Ecto neural progenitor cell (in vitro differentiated cells): ENCODE results near the gene C1orf105.
"Not testable (repeated sequence)": the region's sequence is repeated elsewhere in the genome, so short reads cannot be mapped to it uniquely, and the experiment has no call there.

Experiments
- DNase-seq: peaks from one replicate; pipeline ENCODE4 v3.0.0-alpha.2; 2018; ENCODE audit warnings: low spot score

C1orf105 gene, protein sequence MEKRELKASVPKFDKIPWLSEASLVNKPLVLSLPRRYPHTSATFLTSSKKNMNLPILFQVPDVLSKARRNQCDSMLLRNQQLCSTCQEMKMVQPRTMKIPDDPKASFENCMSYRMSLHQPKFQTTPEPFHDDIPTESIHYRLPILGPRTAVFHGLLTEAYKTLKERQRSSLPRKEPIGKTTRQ

DNA sequence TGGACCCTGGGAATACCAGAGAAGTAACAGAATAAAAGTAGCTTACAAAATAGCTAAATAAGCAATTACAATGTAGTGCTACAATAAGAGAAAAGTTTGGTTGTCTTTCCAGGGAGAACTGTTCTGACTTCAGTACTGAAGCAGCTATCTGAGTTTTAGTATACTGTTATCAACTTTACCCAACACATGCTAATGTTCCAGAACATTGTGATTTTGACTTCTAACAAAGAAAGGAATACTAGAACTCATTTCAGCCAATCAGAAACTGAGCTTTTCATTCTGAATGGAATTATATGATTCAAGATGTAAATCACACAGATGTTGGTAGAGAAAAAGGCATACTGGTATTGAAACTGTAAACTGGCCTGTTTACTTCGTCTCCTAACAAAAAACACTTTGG is at the start of gene C1orf105:
C1orf105 (plus strand) TSS at position 301 of the 400 bp plus-strand sequence. CDS start 201 bp downstream, outside the sequence.
- DNase-seq: no peak

DNA sequence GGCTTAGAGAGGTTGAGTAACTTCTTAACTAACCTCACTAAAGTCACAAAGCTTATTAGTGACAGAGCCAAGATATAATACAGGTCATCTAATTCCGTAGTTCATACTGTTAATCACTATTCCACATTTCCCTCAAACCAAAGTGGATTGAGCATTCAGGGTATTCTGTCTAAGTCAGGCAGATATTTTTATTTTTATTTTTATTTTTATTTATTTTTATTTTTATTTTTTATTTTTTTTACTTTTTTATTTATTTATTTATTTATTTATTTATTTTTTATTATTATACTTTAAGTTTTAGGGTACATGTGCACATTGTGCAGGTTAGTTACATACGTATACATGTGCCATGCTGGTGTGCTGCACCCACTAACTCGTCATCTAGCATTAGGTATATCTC is 48.8 kb upstream of the C1orf105 start:
- not testable (repeated sequence) for DNase-seq

DNA sequence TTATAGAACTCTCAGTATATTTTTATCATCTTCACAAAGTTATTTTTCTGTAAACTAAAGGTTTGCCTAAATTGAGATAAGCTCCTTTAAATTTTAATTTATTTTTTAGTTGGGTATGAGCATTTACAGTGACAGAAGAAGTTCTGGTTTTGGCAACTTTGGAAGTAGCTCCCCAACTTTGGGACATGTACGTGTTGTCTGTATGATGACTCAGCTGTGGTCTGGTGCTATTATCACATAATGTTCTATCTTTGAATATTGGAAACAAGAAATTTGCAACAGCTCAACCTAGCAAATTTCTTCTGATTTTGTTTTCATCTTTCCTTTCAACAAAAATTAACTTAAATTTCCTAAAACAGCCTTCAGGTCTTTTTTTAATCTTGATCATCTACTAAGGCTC is 46.6 kb upstream of the C1orf105 start:
- DNase-seq: no peak

DNA sequence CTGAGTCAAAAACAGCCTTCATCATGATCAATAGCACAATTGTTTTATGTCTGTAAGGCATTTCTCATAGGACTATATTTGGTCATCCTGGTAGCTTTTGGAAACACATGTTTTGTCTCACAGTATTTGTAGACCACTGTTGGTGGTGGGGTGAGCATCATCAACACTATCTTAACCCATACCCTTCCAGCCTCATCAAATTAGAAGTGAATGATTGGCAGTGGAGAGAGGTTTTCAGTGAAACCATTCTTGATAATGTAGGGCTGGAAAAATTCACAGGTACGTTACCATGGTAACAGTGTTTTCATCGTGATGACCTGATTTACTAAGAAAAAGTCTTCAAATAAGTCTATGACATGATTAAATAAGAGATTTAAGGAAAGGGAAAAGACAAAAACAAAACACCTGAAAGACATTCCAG is 45.3 kb upstream of the C1orf105 start:
- DNase-seq: no peak

DNA sequence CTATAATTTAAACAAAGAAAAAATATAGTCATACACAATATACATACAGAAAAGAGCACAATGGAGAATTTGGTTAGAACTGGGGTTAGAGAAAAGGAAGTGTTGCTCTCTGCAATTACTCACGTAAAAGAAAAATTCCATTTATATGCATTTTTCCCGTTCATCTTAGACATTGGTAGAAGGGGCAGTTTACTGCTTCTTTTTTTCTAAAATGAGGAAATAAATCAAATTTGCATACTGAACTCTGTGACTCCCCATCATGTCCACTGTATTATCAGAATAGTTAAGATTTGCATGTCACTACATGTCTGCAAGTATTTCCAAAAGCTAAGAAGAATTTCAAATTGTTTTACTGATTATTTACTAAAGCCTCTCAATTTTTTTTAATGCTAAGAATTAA is 44.1 kb upstream of the C1orf105 start:
- DNase-seq: no peak

DNA sequence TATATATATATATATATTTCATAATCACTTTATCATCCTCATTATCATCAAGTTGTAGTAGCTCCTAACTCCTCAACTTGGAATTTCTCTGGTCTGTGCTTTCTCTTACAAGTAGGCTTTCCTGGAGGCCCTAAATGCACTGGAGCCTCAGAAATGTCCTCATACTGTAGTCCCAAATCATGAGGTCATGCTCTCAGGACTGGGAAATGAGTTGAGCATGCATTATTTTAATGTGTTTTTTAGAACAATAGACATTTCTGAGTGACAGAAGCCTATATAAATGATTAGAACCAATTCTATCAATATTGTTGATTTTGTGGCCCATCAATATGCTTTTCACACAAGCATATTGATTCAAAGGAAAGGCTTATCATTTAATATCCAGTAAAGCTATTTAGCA is 42.9 kb upstream of the C1orf105 start:
- DNase-seq: no peak

DNA sequence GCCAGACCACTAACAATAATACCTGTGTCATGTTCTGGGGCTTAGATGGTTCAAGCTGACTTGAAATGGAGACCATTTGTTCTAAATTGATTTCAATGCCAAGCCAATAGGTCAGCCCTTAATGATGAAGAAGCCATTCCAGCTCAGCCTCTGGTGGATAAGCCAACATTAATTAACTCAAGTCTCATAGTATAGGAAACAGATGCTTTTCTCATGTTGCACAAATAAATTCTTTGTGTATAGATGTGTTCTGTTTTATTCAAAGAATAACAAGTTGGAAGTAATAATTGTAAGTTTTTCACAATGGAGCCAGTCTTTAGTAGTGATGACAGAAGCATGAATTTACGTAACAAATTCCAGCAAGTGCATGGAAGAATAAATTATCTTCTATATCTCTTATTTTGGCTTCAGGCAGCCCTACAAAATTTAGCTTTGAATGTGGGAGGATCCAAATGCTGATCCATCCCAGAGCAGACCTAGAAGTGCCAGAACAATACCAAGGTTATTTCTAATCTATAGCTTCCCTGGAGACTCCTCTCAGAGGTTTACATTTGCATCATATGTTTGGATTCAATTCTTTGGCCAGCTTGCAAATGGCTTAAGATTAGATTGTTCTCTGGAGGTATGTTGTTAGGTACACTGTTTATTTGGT is 42.2 kb upstream of the C1orf105 start:
- no peak for DNase-seq

DNA sequence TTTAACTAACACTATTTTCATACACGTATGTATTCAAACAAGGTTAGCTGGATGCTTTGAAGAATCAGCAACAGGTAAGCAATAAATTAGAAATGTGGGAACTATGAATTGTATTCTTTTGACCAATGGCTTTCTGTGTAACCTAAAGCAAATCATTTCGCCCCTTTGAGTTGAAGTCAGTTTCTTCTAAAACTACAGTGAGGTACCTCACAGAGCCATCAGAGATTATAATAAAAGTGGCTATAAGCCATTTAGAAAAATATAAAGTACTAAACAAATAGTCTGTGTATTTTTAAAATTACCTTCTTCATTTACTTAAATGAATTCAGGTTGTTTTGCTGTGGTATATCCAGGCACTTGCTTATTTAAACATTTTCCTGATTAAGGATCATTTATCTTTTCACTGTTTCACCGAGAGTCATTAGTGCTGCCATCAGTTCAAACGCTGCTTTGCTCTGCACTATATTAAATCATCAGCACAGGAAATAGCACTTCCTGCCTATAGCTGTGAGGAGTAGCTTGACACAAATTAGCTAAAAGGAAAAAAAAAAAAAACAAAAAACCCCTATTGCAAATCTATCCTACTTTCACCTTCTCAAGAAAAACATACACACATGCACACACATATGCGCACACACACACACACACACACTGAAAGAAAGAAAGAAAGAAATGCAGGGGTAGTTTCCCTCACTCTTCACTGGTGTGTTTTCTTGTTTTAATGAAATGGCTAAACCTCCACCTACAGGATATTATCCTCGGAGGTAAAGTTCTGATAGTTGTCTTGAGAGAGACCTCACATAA is 39.8 kb upstream of the C1orf105 start:
- no peak for DNase-seq

DNA sequence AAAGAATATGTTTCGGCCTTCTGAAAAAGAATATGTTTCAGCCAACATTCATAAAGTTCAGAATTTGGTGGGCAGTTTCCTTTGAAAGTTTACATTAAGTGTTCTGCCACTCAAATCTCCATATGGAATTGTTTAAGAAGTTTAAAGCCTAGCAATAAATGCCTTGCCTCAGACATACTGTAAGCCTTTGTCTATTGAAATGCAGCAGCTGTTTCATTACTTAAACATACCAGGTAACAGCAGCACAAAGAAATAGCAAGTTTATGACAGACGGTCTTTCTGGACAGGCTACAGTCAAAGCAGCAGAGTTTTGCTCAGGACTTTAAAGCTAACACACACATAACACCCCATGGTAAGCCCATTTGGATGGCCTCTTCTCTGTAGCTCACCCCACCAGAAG is 38.5 kb upstream of the C1orf105 start:
- DNase-seq: no peak

DNA sequence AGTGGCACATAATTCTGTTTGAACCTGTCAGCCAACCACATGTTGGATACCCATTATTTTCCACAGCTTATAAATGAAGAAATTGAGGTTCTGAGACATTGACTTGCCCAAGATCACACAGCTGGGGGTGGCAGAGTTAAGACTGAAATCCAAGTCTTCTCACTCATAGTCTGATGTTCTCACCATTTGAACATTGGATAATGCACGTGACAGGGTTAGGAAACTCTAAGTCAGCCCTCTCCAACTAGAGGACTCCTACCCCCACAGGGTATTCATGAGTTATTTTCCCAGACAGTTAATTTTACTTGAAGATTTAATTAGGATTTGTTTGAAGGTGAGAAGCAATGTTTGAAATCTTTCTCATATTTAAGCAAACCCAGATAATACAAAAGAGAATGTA is 38.1 kb upstream of the C1orf105 start:
- DNase-seq: no peak

DNA sequence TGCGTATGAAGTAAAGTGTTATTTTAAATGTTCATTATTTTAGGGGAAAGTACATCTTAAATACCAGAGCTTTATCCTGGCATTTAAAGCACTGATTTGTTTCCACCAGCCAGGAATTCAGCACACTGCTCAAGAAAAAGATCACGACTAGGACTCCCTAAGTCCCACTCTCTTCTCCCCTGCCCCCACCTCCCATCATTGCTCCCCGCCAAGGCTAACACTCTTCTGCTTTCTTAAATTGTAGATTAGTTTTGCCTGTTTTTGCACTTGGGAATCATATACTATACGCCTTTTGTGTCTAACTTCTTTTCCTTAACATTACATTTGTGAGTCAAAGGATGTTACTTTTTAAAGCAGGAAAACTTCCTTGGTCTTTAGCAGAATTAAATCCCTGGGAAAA is 37.5 kb upstream of the C1orf105 start:
- DNase-seq: no peak

DNA sequence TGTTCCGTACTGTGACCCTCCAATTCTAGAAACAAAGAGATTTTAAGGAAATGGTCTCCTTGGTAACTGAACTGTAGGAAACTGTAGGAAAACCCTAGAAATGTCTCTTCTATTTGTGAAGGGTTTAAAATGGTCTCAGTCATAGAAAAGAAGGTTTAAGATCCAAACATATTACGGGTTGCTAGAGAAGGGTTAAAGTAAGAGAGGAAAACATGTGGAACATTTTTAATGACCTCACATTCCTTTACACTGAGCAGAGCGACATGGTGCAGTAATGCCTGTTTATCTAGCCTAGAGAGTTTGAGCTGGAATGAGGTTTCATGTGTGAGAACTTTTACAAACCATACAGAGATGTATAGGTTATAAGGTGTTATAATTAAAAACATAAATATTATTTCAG is 36.9 kb upstream of the C1orf105 start:
- DNase-seq: no peak

DNA sequence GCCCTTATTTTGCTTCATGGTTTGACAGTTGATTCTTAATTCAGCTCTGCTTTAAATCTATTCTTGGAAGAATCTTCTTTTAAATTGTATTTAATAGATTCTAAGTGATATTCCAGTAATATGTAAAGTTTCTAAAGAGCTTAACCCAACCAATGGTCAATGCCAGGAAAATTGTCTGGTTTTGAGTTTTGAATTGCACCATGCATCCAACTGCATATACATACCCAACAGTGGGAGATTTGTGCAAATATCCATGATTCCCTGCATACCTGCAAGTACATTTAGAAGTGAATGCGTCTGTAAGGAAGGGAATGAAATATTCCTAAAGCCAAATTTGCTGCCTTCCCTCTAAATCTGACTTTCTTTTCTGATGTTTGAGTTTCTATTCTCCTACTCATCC is 35.8 kb upstream of the C1orf105 start:
- no peak for DNase-seq

DNA sequence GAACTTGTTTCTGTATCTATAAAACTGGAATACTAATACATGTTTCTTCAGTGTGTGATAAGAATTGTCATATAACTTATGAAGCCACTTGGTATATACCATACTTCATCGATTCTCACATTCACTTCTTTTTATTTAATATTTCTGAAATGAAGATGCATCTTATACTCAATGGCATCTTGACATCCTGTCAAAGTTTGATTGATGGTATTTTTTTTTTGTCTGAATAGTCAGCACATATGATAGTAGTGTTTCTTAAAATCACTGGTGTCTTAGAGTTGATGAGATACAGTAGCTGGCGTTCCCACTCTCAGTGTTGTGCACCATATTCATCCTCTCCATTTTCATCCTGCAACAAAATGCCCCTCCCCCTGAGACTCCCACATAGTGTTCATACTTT is 34.4 kb upstream of the C1orf105 start:
- no peak for DNase-seq

DNA sequence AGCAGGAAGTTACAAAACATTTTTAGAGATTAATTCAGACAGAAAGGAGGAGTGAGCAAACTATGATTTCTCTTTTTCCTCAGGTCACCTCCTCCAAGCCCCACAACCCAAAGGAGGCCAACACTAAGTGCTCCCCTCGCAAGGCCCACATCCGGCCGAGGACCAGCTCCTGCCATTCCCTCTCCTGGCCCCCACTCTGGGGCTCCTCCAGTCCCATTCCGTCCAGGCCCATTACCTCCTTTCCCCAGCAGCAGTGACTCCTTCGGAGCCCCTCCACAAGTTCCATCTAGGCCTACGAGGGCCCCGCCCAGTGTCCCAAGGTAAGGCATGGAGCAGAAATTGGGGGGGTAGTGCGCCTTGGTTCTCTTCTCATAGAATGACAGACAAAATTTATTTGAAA is 32.0 kb upstream of the C1orf105 start:
- DNase-seq: no peak

DNA sequence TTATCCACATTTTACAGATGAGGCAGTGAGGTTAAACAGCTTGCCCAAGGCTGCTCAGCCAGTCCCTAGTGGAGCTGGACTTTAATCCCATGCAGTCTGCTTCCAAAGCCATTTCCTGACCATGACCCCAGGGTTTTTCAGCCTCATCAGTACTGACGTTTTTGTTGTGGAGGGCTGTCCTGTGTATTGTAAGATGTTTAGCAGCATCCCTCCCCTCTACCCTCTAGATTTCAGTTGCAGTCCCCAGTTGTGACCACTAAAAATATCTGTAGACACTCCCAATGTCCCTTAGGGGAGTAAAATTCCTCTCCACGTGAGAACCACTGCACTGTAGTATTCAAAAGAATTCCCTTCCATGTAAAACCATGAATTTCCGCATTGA is 30.2 kb upstream of the C1orf105 start:
- DNase-seq: no peak

DNA sequence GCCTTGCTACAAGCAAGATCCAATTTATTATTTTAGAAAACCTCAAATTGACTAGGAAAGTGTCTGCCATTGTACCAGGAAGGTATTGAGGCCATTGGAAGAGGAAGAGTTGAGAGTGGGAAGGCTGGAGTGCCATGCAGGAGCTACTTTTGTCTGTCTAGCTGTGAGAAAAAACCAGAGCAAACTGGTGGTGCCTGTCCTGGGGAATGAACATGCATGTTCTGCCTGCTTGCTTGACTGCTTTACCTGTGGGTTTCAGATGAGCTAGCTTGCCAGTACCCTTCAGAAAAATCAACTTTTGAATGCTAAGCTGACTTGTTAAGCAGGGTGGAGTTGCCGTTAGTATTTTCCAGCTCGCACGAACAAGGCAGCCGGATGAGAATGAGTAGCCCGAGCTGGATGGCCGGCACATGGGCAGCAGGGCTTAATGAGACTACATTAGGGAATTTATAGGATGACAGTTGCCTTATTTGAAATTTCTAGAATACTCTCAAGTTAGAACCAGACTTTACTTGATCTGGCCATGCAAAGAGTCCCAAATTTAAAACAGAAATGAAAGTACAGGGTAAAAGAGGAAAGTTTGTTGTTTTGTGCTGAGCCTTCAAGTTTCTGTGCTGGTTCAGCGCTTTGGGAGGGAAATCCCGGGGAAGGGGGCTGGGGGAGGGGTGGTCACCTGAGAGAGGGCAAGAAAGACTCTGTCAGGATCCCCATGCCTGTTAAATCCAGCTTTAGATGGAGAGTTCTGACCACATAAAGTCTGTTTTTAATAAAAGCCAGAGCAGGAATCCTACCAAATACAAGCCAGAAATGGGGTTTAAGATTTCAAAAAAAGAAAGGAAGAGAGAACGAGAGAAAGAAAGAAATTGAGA is 29.6 kb upstream of the C1orf105 start:
- no peak for DNase-seq

DNA sequence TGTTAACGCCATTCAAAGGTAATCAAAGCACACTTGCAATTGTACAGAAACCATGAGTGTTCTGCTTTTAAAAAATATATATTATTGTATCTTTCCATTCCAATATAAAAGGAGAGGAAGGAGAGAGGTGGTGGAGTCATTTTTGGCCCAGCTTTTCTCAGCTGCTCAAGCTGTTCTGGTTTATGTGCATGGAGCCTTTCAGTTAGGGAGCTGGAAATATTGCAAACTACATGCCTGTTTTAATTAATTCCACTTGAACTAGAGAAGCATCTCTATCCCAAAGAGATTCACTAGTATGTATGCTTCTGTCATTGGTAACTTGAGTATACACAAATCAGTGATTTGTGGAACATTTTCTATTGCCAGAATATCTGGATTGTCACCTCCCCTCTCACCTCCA is 28.5 kb upstream of the C1orf105 start:
- no peak for DNase-seq

DNA sequence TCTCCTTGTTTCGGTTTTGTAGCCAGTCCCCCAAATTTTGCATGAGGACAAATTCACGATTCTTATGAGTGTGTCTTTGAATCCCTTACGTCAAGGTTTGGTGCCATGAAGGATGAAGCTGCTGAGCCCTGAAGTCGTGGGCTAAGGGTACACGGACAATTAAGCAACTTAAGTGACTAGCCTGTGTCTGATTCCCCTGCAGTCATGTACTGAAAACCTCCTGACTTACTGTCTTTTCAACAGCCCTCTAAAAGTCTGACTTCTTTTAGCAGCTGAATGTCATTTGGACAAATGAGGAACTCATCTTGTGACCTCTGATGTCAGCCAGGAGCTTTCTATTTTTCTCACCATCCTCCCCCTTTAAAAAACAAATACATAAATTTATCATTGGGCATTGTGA is 27.1 kb upstream of the C1orf105 start:
- no peak for DNase-seq

DNA sequence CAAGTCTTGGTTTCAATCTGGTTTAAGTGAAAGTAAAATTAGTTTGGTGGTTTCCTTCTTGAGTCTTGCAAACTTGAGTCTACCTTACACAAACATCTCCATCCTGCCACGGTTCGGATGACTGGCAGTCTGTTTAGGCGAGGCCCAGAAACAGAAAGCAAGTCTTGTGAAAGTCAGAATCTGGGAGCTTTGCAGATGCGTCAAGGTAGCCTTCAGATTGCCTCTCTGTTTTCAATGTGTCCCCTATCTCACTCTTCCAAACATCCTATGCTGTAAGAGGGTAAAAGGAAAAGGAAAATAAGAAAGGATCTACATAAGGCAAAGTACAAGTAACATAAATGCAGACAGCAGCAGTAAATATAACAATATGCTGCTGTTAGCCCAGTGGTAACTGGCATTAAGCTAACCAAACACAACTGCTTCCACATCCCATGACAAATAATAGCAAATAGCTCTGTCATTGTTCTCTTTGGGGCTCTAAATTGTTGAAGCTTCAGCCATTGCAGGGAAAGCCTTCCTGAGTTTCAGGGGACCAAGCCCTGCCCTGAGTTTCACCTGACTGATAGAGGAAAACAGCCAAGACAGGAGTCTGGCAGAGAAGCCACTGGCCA is 26.2 kb upstream of the C1orf105 start:
- no peak for DNase-seq

DNA sequence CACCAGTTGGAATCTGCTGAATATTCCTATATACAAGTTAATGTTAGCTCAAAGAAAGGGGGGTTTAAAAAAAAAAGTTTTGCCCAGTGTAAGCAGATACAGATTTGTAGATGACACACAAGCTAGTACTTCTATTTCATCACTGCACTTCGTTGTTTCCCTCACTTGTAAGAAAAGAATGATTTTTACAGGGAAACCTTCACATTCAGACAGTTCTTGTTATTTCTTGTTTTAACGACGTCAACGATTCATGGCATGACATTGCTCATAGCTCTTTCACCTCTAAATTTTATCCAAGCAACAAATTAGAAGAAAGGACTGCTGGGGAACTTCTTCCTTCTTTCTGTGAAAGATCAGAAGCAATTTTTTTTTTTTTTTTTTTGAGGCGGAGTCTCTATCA is 25.7 kb upstream of the C1orf105 start:
- DNase-seq: no peak

DNA sequence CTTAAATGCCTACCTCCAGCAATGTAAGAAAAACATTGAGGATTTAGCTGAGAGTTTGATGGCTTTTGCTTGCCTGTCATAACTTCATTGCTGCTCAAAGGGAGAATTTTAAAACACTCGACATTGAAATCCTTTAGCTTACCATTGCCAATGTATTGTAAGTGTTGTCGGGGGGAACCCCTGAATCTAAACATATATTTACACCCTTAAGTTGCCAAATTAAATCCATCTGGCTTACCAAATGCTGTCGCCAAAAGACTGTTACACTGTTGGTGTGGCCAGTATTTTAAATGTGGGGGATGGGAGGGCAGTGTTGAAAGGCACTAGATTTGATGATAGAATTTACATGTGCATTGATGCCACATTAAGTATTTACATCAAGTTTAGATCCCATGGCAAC is 24.9 kb upstream of the C1orf105 start:
- DNase-seq: no peak
